ENCODE data around the gene DOK3. TPM values are rescaled to one million over a fixed set of nuclear protein-coding genes. Genes with fewer than 3 reads are reported as not detected.

DOK3 gene
- total and polyA plus RNA-seq, 2 donors (not counting 1 experiment from before 2014, with no cell fraction given), result 103 to 115 TPM

- WGBS (ENCODE audit: insufficient coverage), result 100% methylated on average over 5 of the region's 13 CpGs
- POLR2A ChIA-PET, result interaction anchor here (0.6 to 1.0 kb wide), 2 partner anchors 19 to 32 kb away, joined by 3 read pairs; partner anchors contain the start of gene DOK3
- Histone ChIP-seq H3K4me3 (ENCODE audit: control extremely low read depth in 1 of 5, extremely low read depth in 1 of 5, insufficient read depth in 1 of 5, low read depth in 2 of 5, low read length in 4 of 5) (no peak overlapping the region), H3K9me3 (ENCODE audit: control extremely low read depth in 1 of 3, control insufficient read depth in 2 of 3, insufficient read depth in 1 of 3, low read length in 2 of 3) (no peaks in the 10 kb centered on the region), H3K27me3 (replicated peaks in 1 of 4; ENCODE audit: control extremely low read depth in 1 of 4, control insufficient read depth in 3 of 4, insufficient read depth in 4 of 4, low read length in 3 of 4) (peaks cover 0 to 7% (median 2%) of the 10 kb centered on the region in 4 experiments), H3K79me2 (ENCODE audit: control insufficient read depth, insufficient read depth, low read length) (no peaks in the 10 kb centered on the region), H3K9ac (ENCODE audit: low read length) (no peak overlapping the region), H4K20me1 (ENCODE audit: control insufficient read depth, insufficient read depth, low read length, poor library complexity, severe bottlenecking) (no peaks in the 10 kb centered on the region), H3K4me2 (replicated peaks; ENCODE audit: low read depth, low read length, poor library complexity, severe bottlenecking) (no peak overlapping the region), H2AFZ (ENCODE audit: insufficient read depth, low read depth, low read length, poor library complexity, severe bottlenecking) (no peak overlapping the region), H3K36me3 (replicated peaks in 1 of 2; ENCODE audit: control extremely low read depth in 1 of 2, control insufficient read depth in 1 of 2, extremely low read depth in 1 of 2, insufficient read depth in 2 of 2, low read length in 1 of 2) (no peaks in the 10 kb centered on the region), H3K4me1 (ENCODE audit: control insufficient read depth in 2 of 2, insufficient read depth in 2 of 2, low read length in 2 of 2) (peaks cover 14 to 25% of the 10 kb centered on the region in 2 donors), H3K27ac (ENCODE audit: low read length in 2 of 2) (no peak overlapping the region)
- TF ChIP-seq CTCF (IDR thresholded peaks at IDR 0.05) (no peak), EZH2 (IDR thresholded peaks at IDR 0.05; ENCODE audit: borderline replicate concordance, insufficient read depth, low read depth, low read length, poor library complexity, severe bottlenecking) (no peak)
- H3K4me3 Mint-ChIP-seq, result no peak overlapping the region
- H3K9me3 Mint-ChIP-seq (ENCODE audit: insufficient read depth), result no peaks in the 10 kb centered on the region
- no peak overlapping the region for H3K27ac Mint-ChIP-seq
- CTCF ChIA-PET, result interaction anchor here (1.2 to 2.7 kb wide), 5 partner anchors 21 to 74 kb away, joined by 3 to 12 read pairs (median 7); no protein-coding TSS in a partner anchor
- H3K4me1 Mint-ChIP-seq, result peaks cover 32% of the 10 kb centered on the region
- DNase-seq (no peak), ATAC-seq (ENCODE audit: low read depth) (no peak)
- peaks cover 5% of the 10 kb centered on the region for H3K27me3 Mint-ChIP-seq
- intact Hi-C loops (cut with micrococcal nuclease), result no loop called here
These were observed 31.7 kb downstream of the DOK3 start for GRCh38 chr5:177477701-177478477.
